HG03432 (cell line): ENCODE data around the gene PDE8A.

Source experiments
- ATAC-seq: cut with Tn5 transposase; IDR thresholded peaks from one replicate; pipeline ENCODE4 v1.9.1; 2021; ENCODE audit warnings: mild to moderate bottlenecking, moderate library complexity; ENCODE audit not compliant: unreplicated experiment

Gene PDE8A

DNA sequence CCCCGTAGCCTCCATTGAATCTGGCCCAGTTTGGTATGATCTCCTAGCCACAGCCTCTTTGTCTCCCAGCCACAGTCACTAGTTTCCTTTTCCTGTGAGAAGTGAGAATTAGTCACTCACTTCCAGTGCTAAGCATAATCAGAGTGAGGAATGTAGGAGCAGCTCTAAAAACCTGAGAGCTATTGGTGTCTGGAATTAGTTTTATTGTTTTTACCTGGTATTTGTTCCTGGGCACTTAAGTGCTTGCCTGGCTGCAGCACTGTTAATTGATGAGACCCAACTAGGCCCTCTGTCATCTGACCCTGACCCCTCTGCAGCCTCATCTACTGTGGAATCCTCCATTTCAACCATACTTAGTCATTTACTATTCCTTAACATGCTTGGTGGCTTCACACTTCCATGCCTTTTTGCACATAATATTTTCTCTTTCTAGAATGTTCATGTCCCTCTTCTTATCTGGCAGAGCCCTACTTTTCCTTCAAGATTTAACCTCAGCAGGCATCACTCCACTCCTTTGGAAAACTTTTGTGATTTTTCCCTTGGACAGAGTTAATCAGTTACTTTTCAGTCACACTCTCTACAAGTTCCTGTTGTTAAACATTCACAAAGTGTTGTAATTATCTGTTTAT lies 48.8 kb downstream of the PDE8A start:
- ATAC-seq: no peak

GRCh38 chr15:85031086-85031943 lies 49.7 kb downstream of the PDE8A start:
- no peak for ATAC-seq

DNA sequence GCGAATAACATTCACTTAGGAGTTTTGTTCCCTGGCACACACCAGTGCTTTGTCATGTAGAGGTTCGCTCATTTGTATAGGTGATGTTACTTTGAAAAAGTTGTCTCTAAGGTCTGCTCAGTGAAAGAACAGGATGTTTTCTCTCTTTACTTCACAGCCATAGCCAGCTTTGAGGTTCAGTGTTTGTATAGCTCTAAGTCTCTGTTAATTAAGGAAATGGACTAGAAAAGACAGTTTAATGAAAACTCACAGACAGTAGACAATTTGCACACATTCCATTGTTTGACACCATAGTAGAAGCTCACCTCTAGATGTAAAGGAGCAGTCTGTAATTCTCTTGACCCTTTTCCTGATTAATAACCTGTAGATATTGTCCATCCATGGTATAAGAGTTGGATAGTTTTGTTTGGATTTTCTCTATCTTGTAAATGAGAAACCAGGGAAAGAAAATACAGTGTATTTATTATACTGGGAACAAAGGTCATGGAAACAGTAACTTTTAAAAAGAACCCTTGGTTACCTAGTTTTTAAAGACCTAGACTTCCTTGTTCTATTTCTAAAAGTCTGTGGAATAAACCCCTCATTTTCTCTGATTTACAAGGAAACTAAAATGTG lies 50.4 kb downstream of the PDE8A start:
- no peak for ATAC-seq

DNA sequence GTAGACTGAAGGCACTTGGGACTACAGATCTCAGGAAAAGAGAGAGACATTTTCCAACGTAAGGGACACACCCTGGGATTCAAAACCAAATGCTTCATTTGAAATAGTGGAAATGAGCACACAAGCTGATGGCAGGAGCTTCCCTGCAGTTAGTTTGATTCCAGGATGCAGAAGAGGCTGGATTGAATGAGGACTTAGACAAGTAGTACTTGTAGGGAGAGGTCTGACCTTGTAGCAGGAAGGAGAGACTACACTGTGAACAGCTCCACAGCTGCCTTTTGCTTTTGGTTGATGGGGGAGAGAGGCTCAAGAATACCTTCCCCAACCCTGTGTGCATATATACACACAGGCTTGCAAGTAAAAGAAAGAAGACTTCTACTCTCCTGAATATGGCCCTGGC lies 51.5 kb downstream of the PDE8A start:
- ATAC-seq: no peak

- no peak for ATAC-seq
Measured at GRCh38 chr15:85034276-85034675, 52.6 kb downstream of the PDE8A start.

- no peak for ATAC-seq
Measured at GRCh38 chr15:85035980-85036379, 54.3 kb downstream of the PDE8A start.

DNA sequence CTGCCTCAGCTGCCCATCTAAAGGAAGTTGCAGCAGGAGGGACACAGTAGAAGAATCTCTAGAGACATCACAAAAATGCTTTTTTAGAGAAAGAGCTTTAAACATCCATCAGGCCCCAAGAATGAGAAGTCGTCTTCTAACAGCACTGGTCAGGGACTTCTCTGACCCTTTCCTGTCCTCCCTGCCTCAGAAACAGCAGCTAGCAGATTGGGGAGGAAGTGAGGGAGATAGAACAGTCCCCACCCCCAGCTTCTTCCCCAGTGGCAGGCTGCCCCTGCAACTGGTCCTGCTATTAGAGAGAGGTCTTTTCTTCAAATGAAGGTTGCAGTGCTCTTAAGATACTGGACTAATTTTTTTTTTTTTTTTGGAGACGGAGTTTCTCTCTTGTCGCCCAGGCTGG lies 55.1 kb downstream of the PDE8A start:
- ATAC-seq: no peak

DNA sequence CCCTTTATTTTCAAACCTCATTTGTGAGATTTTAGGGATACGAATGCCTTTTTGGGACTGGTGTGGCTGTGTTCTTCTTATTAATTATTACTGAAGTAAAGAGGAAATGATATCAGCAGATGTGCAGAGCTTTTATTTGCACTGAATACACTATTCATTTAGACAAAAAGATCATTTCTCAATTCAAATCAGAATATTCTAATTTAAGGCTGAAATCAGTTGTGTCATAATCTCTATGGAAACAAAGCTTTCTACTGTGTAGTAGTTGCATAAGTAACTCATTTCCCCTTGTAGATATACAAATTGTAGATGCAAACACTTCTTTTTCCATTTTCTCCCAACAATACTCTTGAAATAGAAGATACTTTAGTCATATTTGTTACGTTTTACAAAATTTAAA lies 56.0 kb downstream of the PDE8A start:
- ATAC-seq: no peak

- ATAC-seq: no peak
Measured at GRCh38 chr15:85041230-85041629, 59.6 kb downstream of the PDE8A start.

DNA sequence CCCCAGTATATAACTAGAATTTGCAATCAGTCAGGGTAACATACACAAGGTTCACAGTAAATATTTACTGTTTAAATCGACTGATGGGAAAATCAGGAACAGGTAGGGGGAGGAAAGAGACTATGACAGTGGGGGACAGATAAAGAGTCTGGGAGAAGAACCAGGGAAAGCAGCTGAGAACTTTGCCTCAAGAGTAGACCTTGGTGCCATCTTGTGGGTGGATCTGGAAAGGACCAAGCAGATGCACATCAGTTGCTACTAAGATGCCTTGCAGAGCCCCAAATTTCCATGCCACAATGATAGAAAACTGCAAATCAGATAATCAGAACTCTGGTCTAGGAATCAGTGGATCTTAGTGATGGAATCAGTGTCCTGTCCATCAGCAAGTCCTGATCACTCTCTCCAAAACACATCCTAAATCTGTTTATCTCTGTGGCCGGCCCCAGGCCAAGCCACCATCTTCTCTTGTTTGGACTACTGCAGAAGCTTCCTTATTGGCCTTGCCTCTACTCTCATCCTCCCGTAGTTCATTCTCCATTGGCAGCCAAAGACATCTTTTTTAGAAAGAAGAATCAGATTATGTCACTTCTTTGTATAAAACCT lies 62.7 kb downstream of the PDE8A start:
- peak; percentile 59 for ATAC-seq

DNA sequence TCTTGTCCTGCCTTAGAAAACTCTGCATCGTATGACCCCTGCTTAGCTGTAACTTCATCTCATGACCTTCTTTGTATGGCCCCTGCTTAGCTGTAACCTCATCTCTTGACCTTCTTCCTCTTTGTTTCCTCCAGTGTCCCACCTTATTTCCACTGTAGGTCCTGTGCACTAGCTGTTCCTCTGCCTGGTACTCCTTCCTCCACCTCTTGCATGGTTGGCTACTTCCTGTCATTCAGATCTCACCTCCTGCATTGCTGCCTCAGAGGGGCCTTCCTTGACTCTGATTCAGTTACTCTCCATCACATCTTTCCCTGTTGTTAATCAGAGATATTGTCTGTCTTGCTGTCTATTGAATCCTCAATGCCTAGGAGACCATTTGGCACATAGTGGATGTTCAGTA lies 63.2 kb downstream of the PDE8A start:
- no peak for ATAC-seq

DNA sequence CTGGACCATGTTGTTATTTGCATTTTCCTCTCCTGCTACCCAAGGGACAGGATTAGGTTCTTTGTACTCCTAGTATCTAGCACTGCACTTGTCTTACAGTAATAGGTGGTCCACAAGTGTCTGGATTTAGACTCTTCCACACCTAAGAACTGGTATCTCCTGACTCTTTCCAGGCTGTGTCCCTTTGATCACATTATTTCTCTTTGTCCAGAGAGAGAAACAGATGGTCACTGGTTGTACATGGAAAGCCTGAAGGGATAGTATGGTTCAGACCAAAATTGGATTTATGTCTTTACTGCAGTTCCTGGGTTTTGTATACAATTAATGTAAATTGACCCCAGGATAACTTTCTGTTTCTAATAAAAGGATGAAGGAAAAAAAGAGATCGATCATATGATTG lies 64.0 kb downstream of the PDE8A start:
- ATAC-seq: no peak

- ATAC-seq: peak; percentile 57
Measured at GRCh38 chr15:85047271-85047948, 65.8 kb downstream of the PDE8A start.

DNA sequence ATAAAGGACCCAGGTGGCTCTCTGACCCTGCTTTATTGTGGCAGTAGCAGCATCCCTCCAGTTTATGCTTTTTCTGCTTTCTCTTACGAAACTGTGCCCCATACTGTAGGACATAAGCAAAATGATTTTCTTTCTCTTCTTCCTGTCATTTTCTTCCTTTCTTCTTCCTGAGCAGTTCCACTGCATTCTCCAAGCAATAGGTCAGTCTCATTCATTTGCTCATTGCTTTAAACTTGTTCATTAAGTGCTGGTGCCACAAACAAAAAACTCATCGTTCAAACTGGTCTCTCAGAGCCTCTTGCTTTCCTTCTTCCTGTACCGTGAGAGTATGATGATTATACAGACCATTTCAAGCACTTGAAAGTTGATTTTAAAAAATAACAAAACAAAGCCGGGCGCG lies 66.8 kb downstream of the PDE8A start:
- ATAC-seq: no peak

GRCh38 chr15:85049805-85050204 lies 68.1 kb downstream of the PDE8A start:
- no peak for ATAC-seq

GRCh38 chr15:85059734-85060133 lies 78.1 kb downstream of the PDE8A start:
- no peak for ATAC-seq

GRCh38 chr15:85062560-85062959 lies 80.9 kb downstream of the PDE8A start:
- ATAC-seq: no peak

DNA sequence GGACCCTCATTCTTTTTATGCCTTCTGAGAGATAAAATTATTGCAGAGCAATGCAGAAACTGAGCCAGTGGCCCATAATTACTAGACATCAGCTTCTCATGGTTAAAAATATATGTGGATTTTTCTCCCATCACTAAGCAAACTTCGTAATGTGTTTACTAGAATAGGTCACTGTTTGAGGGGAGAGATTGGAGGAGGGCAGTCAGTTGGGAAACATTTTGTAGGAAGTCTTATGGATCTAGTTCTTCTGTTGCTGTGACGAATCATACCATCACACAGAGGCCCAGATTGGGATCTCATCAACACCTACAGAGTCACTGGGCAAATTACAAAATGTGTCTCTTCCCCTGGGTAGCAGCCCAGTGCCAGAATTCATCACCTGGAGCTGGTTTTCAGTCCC lies 81.4 kb downstream of the PDE8A start:
- ATAC-seq: no peak

- ATAC-seq: no peak
Measured at GRCh38 chr15:85063522-85064079, 81.9 kb downstream of the PDE8A start.

- ATAC-seq: no peak
Measured at GRCh38 chr15:85064710-85065109, 83.1 kb downstream of the PDE8A start.

DNA sequence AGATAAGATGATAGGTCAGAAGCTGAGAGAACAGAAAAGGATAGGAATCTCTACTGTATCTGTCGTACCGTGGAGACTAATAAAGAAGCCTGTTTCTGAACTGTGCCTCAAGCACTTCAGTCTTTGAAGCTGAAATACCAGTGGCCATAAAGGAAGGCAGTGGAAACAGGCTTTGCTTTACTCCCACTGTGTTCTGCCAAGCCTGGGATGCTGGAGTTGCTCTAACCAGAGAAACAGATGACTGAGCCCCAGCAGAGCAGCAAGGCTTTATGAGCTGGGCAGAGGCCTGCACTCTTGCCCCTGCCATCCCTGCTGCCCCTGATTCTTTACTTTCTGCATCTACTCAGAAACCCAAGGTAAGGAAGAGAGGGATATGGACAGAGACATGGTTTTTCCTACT lies 89.4 kb downstream of the PDE8A start:
- no peak for ATAC-seq
